ENCODE measurements around the gene LRRFIP1.
"Not testable (repeated sequence)": the region's sequence is repeated elsewhere in the genome, so short reads cannot be mapped to it uniquely, and the experiment has no call there.

LRRFIP1 gene

DNA sequence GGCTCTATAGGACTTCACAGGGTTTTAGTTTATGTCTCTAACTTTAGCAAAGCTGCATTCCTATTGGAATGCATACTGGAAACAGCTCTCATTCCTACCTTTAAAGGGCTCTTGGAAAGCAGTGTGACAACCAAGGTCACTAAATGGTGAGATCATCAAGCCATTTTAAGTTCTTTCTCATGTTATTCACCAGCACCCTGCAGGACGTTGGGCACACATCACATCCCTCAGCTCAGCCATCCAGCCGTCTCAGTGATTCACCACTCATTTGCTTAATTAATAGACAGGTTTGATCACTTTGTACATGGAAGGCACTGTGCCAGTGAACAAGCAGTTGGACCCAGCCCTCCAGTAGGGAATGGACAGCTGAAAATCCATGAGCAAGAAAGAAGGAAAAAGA lies 139.0 kb downstream of the LRRFIP1 start:
- H3K9me3 ChIP-seq (ENCODE audit: control insufficient read depth, low read length) = no peaks in the 10 kb centered on the region
- no peak overlapping the region for H3K4me3 ChIP-seq (ENCODE audit: low read length)
- H3K9ac ChIP-seq (ENCODE audit: low read length) = no peak overlapping the region
- H3K36me3 ChIP-seq (ENCODE audit: control insufficient read depth, insufficient read depth, low read length) = no peaks in the 10 kb centered on the region
- H3K27me3 ChIP-seq (ENCODE audit: control insufficient read depth, insufficient read depth, low read length) = no peaks in the 10 kb centered on the region
- H3K4me1 ChIP-seq (ENCODE audit: control insufficient read depth, insufficient read depth, low read length) = no peaks in the 10 kb centered on the region

GRCh38 chr2:237772513-237772912 lies 145.1 kb downstream of the LRRFIP1 start:
- H3K36me3 ChIP-seq (ENCODE audit: control insufficient read depth, insufficient read depth, low read length) = peaks cover 11% of the 10 kb centered on the region
- H3K27me3 ChIP-seq (ENCODE audit: control insufficient read depth, insufficient read depth, low read length) = no peaks in the 10 kb centered on the region

DNA sequence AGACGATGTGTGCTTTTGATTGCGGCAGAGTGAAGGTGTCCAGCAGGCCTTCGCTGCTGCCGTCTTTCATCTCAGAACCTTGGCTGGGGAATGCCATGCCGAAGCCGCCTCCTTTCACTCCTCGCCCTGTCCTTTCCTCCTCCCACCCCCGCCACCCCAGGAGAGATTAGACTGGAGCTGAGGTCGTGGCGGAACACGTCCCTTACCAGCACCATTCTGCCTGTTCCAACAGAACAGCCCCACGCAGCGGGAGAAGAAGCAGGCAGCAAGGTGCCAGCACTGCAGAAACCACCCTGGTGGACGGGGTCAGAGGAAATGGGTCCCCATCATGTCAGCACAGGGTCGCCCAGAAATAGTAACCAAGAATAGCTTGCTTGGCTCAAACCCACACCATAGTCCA lies 146.4 kb downstream of the LRRFIP1 start:
- peaks cover 11% of the 10 kb centered on the region for H3K36me3 ChIP-seq (ENCODE audit: control insufficient read depth, insufficient read depth, low read length)
- H3K9me3 ChIP-seq (ENCODE audit: control insufficient read depth, low read length) = no peaks in the 10 kb centered on the region

More at GRCh38 chr2:237772513-237772912, 145.1 kb downstream of the LRRFIP1 start:
- no peak overlapping the region for H3K9ac ChIP-seq (ENCODE audit: low read length)
- H3K4me1 ChIP-seq (ENCODE audit: control insufficient read depth, insufficient read depth, low read length) = peaks cover 5% of the 10 kb centered on the region
- H3K4me3 ChIP-seq (ENCODE audit: low read length) = no peak overlapping the region
- no peaks in the 10 kb centered on the region for H3K9me3 ChIP-seq (ENCODE audit: control insufficient read depth, low read length)

GRCh38 chr2:237774811-237775553 lies 147.6 kb downstream of the LRRFIP1 start:
- Histone ChIP-seq H3K4me3 (ENCODE audit: low read length) (no peak overlapping the region), H3K36me3 (ENCODE audit: control insufficient read depth, insufficient read depth, low read length) (peaks cover 11% of the 10 kb centered on the region)

More for the DNA sequence above, 146.4 kb downstream of the LRRFIP1 start:
- no peak overlapping the region for H3K4me3 ChIP-seq (ENCODE audit: low read length)
- no peaks in the 10 kb centered on the region for H3K27me3 ChIP-seq (ENCODE audit: control insufficient read depth, insufficient read depth, low read length)
- no peak overlapping the region for H3K9ac ChIP-seq (ENCODE audit: low read length)
- H3K4me1 ChIP-seq (ENCODE audit: control insufficient read depth, insufficient read depth, low read length) = peaks cover 5% of the 10 kb centered on the region

GRCh38 chr2:237779521-237779920 lies 152.1 kb downstream of the LRRFIP1 start:
- Histone ChIP-seq H3K36me3 (ENCODE audit: control insufficient read depth, insufficient read depth, low read length) (peaks cover 13% of the 10 kb centered on the region), H3K9me3 (ENCODE audit: control insufficient read depth, low read length) (no peaks in the 10 kb centered on the region), H3K4me3 (ENCODE audit: low read length) (no peak overlapping the region), H3K9ac (ENCODE audit: low read length) (no peak overlapping the region), H3K27me3 (ENCODE audit: control insufficient read depth, insufficient read depth, low read length) (no peaks in the 10 kb centered on the region), H3K4me1 (ENCODE audit: control insufficient read depth, insufficient read depth, low read length) (peaks cover 4% of the 10 kb centered on the region)

More at GRCh38 chr2:237774811-237775553, 147.6 kb downstream of the LRRFIP1 start:
- Histone ChIP-seq H3K9ac (ENCODE audit: low read length) (no peak overlapping the region), H3K27me3 (ENCODE audit: control insufficient read depth, insufficient read depth, low read length) (no peaks in the 10 kb centered on the region), H3K9me3 (ENCODE audit: control insufficient read depth, low read length) (no peaks in the 10 kb centered on the region), H3K4me1 (ENCODE audit: control insufficient read depth, insufficient read depth, low read length) (peaks cover 5% of the 10 kb centered on the region)

DNA sequence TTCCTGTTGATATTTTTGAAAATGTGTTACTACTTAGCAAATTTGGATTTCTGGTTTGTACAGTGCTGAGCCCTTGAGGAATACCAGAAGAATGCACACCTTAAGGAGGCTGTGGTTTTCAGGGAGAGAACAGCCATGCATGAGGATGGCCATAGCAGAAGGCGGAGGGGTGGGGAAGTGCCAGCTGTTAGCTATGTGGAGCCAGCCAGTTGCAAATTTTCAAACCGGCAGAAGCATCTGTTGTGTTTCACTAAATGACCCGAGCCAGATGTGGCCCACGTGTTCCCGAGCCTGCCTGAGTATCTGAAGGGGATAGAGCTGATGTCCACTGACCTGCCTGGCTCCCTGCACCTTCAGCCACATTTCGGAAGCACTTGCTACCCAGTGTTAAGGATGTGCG lies 154.8 kb downstream of the LRRFIP1 start:
- Histone ChIP-seq H3K36me3 (ENCODE audit: control insufficient read depth, insufficient read depth, low read length) (peaks cover 10% of the 10 kb centered on the region), H3K4me3 (ENCODE audit: low read length) (no peak overlapping the region), H3K9me3 (ENCODE audit: control insufficient read depth, low read length) (no peaks in the 10 kb centered on the region), H3K9ac (ENCODE audit: low read length) (no peak overlapping the region), H3K4me1 (ENCODE audit: control insufficient read depth, insufficient read depth, low read length) (no peaks in the 10 kb centered on the region), H3K27me3 (ENCODE audit: control insufficient read depth, insufficient read depth, low read length) (no peaks in the 10 kb centered on the region)

GRCh38 chr2:237783678-237784077 lies 156.3 kb downstream of the LRRFIP1 start:
- H3K36me3 ChIP-seq (ENCODE audit: control insufficient read depth, insufficient read depth, low read length); H3K9me3 ChIP-seq (ENCODE audit: control insufficient read depth, low read length); H3K4me3 ChIP-seq (ENCODE audit: low read length); H3K9ac ChIP-seq (ENCODE audit: low read length); H3K27me3 ChIP-seq (ENCODE audit: control insufficient read depth, insufficient read depth, low read length); H3K4me1 ChIP-seq (ENCODE audit: control insufficient read depth, insufficient read depth, low read length): not testable (repeated sequence)

DNA sequence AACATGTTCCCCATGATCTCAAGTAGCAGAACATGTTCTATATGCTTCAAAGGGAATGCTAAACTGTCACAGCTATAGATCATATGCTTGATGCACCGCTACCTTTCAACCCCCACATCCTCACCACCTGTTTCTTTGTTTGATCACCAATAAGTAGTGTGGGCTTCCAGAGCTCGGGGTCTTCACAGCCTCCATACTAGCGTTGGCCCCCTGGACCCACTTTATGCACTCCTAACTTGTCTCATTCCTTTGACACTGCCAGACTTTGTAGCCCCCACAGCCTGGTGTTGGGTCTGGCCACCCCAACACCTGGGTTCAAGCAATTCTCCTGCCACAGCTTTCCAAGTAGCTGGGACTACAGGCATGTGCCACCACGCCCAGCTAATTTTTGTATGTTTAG lies 159.5 kb downstream of the LRRFIP1 start:
- Histone ChIP-seq H3K4me1 (ENCODE audit: control insufficient read depth, insufficient read depth, low read length) (no peaks in the 10 kb centered on the region), H3K27me3 (ENCODE audit: control insufficient read depth, insufficient read depth, low read length) (no peaks in the 10 kb centered on the region), H3K9ac (ENCODE audit: low read length) (no peak overlapping the region), H3K9me3 (ENCODE audit: control insufficient read depth, low read length) (no peaks in the 10 kb centered on the region), H3K4me3 (ENCODE audit: low read length) (no peak overlapping the region), H3K36me3 (ENCODE audit: control insufficient read depth, insufficient read depth, low read length) (no peaks in the 10 kb centered on the region)

DNA sequence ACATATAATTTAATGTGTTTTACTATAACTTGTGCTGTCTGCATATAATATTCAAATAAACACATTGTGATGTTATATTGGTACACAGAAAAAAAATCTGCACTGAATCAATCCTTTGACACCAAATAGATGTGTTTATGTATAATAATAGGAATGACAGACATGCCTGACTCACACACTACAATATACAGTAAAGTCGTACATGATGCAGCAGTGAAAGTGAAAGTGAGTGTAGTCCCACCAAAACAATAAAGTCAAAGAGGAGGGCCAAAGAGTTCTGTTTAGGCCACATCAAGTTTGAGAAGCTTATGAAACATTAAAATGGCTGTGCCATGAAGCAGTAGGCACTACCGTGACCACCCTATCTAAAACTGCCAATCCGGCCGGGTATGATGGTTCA lies 163.0 kb downstream of the LRRFIP1 start:
- Histone ChIP-seq H3K9ac (ENCODE audit: low read length) (no peak overlapping the region), H3K36me3 (ENCODE audit: control insufficient read depth, insufficient read depth, low read length) (no peaks in the 10 kb centered on the region), H3K9me3 (ENCODE audit: control insufficient read depth, low read length) (no peaks in the 10 kb centered on the region), H3K4me3 (ENCODE audit: low read length) (no peak overlapping the region), H3K27me3 (ENCODE audit: control insufficient read depth, insufficient read depth, low read length) (no peaks in the 10 kb centered on the region), H3K4me1 (ENCODE audit: control insufficient read depth, insufficient read depth, low read length) (no peaks in the 10 kb centered on the region)

DNA sequence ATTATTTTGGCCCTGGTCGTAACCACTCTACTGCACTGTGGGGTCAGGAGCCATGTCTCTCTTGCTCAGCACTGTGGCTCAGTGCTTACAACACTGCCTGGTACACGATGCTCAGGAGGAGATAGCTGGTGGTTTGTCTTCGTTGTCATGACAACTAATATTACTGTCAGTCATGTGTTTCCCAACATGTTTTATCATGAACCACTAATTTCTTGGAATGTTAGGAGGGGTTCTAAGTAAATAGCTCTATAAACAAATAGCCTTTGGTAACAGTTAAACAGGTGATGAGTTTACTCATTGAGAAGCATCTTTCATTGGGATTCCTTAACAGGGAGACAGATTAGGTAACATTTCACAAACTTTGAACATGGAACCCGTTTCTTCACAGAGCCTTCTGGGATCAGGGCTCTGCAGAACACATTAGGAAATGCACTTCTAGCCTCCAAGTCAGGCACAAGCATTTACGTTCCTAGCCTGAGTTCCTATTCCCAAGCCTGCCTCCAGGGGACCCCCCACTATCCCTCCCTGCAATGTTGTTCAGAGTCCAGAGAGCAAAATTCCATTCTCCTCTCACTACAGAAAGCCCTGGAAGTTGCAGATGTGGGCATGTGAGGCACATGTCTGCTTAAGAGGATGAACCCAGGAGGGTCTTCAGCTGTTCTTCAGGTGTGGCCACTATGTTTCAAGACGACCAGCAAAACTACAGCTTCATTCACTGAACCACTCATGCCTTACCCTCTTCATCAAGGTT lies 164.8 kb downstream of the LRRFIP1 start:
- H3K9me3 ChIP-seq (ENCODE audit: control insufficient read depth, low read length) = no peaks in the 10 kb centered on the region
- no peak overlapping the region for H3K9ac ChIP-seq (ENCODE audit: low read length)
- H3K27me3 ChIP-seq (ENCODE audit: control insufficient read depth, insufficient read depth, low read length) = no peaks in the 10 kb centered on the region
- no peak overlapping the region for H3K4me3 ChIP-seq (ENCODE audit: low read length)
- no peaks in the 10 kb centered on the region for H3K36me3 ChIP-seq (ENCODE audit: control insufficient read depth, insufficient read depth, low read length)
- H3K4me1 ChIP-seq (ENCODE audit: control insufficient read depth, insufficient read depth, low read length) = no peaks in the 10 kb centered on the region

DNA sequence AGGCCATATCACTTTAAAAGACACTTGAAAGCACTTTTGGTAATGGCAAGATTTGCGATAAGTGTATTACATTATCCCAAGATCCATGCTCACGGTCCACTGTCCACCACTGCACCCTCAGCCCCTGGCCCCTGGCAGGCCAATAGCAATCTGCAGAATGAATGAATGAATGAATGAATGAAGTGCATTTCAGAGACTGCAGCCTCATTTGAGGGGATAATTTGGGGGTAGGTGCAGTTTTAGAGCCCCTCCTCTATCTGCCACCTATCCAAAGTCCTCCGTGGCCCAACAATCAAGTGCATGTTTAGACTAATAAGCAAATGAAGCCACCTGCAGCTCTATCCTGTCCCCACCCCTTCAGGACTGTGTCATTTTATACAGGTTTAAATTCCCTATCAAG lies 169.9 kb downstream of the LRRFIP1 start:
- H3K27me3 ChIP-seq (ENCODE audit: control insufficient read depth, insufficient read depth, low read length) = no peaks in the 10 kb centered on the region
- H3K4me1 ChIP-seq (ENCODE audit: control insufficient read depth, insufficient read depth, low read length) = no peaks in the 10 kb centered on the region
- no peak overlapping the region for H3K4me3 ChIP-seq (ENCODE audit: low read length)
- H3K36me3 ChIP-seq (ENCODE audit: control insufficient read depth, insufficient read depth, low read length) = no peaks in the 10 kb centered on the region
- no peak overlapping the region for H3K9ac ChIP-seq (ENCODE audit: low read length)
- no peaks in the 10 kb centered on the region for H3K9me3 ChIP-seq (ENCODE audit: control insufficient read depth, low read length)

DNA sequence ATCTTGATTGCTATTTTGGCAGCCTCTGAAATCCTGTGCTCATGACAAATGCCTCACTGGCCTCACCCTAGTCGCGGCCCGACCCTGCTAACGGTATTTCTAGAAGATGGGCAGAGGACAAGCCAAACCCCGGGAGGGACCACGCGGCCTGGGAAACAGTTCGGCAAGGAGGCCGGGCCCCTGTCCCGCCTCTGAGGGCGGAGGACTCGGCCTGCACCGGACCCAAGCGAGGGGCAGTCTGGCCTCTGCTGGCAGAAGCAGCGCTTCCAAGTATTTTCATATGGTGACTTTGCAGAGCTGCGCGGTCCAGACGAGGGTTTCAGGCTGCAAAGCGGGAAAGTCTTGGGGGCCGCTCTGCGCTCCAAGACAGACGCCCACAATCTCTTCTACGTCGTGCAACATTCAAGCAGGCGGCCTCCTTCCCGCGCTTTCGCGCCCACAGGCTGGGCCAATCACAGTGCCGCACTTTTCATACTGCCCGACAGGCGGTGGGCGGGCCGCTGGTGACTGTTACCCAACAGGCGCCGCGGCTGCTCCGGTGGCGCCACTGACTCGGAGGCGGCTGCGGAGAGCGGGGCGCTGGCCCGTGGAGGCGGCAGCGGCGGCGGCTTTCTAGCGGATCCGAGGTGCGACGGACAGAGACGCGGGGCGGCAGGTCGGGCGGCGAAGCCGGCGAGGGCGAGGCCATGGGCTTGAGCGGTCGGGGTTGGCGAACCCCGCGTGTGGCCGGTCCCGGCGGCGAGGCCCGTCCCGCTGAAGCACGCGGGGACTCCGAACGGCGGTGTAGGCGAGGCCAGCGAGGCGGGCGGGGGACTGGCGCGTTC lies 171.1 kb downstream of the LRRFIP1 start, which contains the start of gene RBM44:
RBM44 (plus strand) TSS at position 544 of the 824 bp plus-strand sequence. CDS start 14,831 bp downstream, outside the sequence.
- Histone ChIP-seq H3K36me3 (ENCODE audit: control insufficient read depth, insufficient read depth, low read length) (no peaks in the 10 kb centered on the region), H3K9ac (ENCODE audit: low read length) (no peak within 1 kb of the TSS), H3K4me3 (ENCODE audit: low read length) (no peak within 1 kb of the TSS), H3K9me3 (ENCODE audit: control insufficient read depth, low read length) (no peaks in the 10 kb centered on the region), H3K4me1 (ENCODE audit: control insufficient read depth, insufficient read depth, low read length) (no peaks in the 10 kb centered on the region), H3K27me3 (ENCODE audit: control insufficient read depth, insufficient read depth, low read length) (no peaks in the 10 kb centered on the region)
